Adipose tissue (tissue), 3 donors: ENCODE data around the gene LRRN1. TPM values are rescaled to one million over a fixed set of nuclear protein-coding genes. Genes with fewer than 3 reads are reported as not detected.
"Not testable (repeated sequence)": the region's sequence is repeated elsewhere in the genome, so short reads cannot be mapped to it uniquely, and the experiment has no call there.

Experiments
- H3K27ac ChIP-seq: one replicate; pipeline ENCODE4 v1.5.1; 2013; ENCODE audit warnings: low read depth, low read length
- WGBS, 3 donors: extraction: QIAGEN DNeasy Blood & Tissue Kit; methylation state at CpG; one replicate each; pipeline ENCODE4 v1.1.7; 2013; 5-methylcytosine and 5-hydroxymethylcytosine counted together
- polyA plus RNA-seq, 3 donors: library from polyadenylated mRNA; stranded (reverse); fragments of 200-250 nt; gene quantifications; one replicate each; pipeline ENCODE4 v1.2.3, GENCODE V29; 2013
- donor health status: healthy with polysubstance abuse.
- donor health status: Bipolar disorder and iron deficiency.
- donor health status: healthy.

LRRN1 gene
- polyA plus RNA-seq, 3 donors, result 0.40 to 1.6 TPM; not detected in 1

GRCh38 chr3:3802046-3802445 lies 2.8 kb downstream of the LRRN1 start:
- WGBS, 3 donors, result 86 to 88% (median 86%) methylated on average over 13 of the region's 13 CpGs
- H3K27ac ChIP-seq, result no peak overlapping the region

DNA sequence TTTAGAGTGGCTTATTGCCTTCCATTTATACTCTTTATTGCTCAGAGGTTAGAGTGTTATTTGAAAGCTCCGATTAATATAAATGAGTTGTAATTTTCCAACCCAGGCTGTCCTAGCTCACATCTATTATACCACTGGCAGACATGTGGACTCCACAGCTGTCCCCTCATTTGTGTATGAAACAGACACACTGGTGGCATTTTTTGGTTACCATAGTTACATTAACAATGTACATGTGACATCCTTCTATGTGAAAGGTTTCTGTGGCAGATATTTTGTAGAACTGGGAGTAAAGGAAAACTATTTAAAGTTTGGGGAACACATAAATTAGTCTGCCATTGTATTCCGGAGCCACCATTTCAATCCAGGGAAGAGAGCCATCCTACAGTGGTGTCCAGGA lies 5.3 kb downstream of the LRRN1 start:
- no peak overlapping the region for H3K27ac ChIP-seq
- 89 to 98% (median 93%) methylated on average over 2 of the region's 2 CpGs for WGBS, 3 donors

DNA sequence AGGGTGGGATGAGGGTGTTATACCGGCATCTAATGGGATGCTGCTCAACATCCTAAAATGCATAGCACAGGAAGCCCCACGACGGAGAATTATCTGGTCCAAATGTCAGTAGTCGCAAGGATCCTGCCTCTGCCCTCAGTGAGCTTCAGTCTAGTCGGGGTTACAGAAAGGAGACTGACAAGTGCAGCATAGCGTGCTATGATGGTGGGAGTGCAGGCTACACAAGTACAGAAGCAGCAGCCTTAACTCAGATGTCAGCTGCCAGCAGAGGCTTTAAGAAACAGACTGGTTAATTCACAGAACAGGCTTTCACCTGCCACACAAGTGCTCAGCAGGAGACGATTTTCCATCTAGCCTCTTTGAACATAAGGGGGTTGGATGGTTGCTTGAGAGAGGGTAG lies 6.9 kb downstream of the LRRN1 start:
- 86 to 93% (median 93%) methylated on average over 7 of the region's 7 CpGs for WGBS, 3 donors
- no peak overlapping the region for H3K27ac ChIP-seq

- WGBS, 3 donors, result 87 to 95% (median 93%) methylated on average over 6 of the region's 6 CpGs
- H3K27ac ChIP-seq, result no peak overlapping the region
Observed at GRCh38 chr3:3806856-3807255, 7.6 kb downstream of the LRRN1 start.

- WGBS, 3 donors, result 81 to 94% (median 92%) methylated on average over 5 of the region's 5 CpGs
- H3K27ac ChIP-seq, result no peak overlapping the region
Observed at GRCh38 chr3:3813013-3813412, 13.8 kb downstream of the LRRN1 start.

- no peak overlapping the region for H3K27ac ChIP-seq
- WGBS, 3 donors, result 94 to 100% (median 100%) methylated on average over 1 of the region's 1 CpG
Observed at GRCh38 chr3:3815206-3815605, 16.0 kb downstream of the LRRN1 start.

GRCh38 chr3:3816034-3816433 lies 16.8 kb downstream of the LRRN1 start:
- no peak overlapping the region for H3K27ac ChIP-seq
- 86 to 96% (median 91%) methylated on average over 1 of the region's 1 CpG for WGBS, 3 donors

DNA sequence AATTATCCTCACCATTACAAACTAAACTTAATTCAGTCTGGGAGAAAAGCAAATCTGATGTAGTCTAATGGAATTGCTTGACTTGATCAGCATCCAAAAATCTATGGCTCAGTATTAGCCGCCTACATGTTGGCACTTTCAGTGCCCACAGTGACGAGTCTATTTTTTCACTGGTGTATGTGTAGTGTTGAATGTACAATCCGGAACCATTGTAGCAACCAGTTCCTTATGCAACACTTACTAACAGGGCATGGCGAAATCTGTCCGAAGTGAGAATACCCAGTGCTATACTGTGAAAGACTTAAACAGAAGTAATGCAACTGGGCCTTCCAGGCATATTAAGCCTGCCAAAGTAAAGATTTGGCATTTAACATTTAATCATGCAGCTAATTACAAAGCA lies 18.6 kb downstream of the LRRN1 start:
- H3K27ac ChIP-seq, result no peak overlapping the region
- WGBS, 3 donors, result 66 to 92% (median 72%) methylated on average over 5 of the region's 5 CpGs

DNA sequence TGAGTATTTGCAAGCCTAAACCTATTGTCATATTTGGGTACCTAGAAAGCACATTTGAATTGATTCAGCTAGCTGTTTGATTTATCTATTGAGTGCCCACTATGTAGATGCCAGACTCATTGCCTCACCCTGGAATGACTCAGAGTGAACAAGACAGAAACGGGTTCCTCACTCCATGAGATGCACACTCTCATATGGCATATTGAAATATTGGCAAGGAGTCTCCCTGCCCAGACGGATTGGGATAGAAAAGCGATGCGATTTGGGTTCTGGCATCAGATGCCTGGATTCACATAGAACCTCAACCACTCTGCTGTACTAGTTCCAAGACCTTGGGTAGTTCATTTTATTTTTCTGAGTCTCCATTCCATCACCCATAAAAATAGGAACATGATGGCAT lies 22.5 kb downstream of the LRRN1 start:
- no peak overlapping the region for H3K27ac ChIP-seq
- 88 to 93% (median 91%) methylated on average over 4 of the region's 4 CpGs for WGBS, 3 donors

- no peak overlapping the region for H3K27ac ChIP-seq
- 75 to 83% (median 78%) methylated on average over 3 of the region's 3 CpGs for WGBS, 3 donors
Observed at GRCh38 chr3:3825035-3825434, 25.8 kb downstream of the LRRN1 start.

DNA sequence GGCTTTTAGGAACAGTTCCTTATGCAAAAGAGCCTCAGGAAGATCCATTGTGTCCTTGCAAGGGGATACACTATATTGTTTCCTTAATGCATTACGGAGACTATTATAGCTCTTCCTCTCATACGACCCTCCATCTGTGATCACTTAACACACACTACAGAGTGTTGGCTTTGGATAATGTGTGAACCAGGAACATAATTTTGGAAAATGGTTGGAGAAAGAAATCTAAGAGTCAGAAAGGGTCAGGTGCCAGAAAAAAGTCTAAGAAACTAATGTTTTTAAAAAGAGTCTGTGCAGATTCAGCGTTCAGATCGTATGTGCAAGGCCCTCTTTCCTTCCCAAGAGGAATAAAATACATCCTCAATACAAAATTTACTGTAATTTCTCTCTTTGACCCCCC lies 27.3 kb downstream of the LRRN1 start:
- WGBS, 3 donors, result 76 to 87% (median 85%) methylated on average over 4 of the region's 4 CpGs
- H3K27ac ChIP-seq, result no peak overlapping the region

DNA sequence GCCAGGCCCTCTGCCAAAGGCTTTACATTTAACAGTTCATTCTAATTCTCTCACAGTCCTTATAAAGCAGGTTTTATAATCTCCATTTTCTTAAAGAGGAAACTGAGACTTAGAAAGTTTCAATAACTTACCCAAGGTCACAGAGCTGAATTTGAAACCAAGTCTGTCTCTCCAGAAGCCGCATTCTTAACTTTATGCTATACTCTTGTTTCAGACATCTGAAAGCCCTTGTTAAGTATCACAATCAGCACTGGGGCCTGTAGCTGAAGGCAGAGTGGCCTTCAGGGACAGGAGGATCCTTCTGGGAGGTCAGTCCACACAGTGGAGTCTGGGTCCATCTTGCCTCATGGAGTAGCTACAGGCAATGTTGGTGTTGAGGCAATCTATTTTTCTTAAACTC lies 27.9 kb downstream of the LRRN1 start:
- WGBS, 3 donors, result 93 to 97% (median 97%) methylated on average over 1 of the region's 1 CpG
- H3K27ac ChIP-seq, result no peak overlapping the region

DNA sequence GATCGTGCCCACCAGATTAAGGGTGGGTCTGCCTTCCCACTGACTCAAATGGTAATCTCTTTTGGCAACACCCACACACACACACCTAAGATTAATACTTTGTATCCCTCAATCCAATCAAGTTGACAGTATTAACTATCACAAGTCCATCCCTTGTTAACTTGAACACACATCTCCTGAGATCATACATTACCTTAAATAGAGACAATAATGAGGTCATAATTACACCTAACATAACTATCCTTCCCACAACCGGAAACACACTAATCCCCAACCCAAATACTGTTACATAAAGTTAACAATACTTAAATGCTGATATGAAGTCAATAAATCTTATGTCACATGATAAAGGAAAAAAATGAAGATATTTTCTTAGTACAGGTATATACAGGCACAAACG lies 29.2 kb downstream of the LRRN1 start:
- H3K27ac ChIP-seq, result not testable (repeated sequence)
- 86 to 89% (median 89%) methylated on average over 3 of the region's 3 CpGs for WGBS, 3 donors

DNA sequence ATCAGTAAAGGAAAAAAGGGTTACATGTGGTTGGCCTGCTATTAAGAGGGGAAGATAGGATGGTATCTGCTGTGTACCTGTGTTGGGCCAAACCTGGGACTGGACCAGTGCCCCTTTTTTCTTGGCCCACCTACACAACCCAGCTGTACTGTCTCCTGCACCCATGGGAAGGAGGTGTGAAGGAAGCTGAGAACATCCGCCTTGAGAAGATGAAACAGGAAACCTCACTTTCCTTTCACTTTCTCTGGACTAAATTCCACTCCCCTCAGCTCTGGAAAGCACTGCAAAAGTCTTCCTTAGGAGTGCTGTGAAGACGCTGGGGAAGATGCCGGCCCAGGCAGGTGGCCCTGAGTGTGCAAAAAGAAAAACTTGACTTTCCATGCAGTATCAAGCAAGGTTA lies 37.6 kb downstream of the LRRN1 start:
- H3K27ac ChIP-seq, result no peak overlapping the region
- WGBS, 3 donors, result 79 to 88% (median 79%) methylated on average over 3 of the region's 3 CpGs

DNA sequence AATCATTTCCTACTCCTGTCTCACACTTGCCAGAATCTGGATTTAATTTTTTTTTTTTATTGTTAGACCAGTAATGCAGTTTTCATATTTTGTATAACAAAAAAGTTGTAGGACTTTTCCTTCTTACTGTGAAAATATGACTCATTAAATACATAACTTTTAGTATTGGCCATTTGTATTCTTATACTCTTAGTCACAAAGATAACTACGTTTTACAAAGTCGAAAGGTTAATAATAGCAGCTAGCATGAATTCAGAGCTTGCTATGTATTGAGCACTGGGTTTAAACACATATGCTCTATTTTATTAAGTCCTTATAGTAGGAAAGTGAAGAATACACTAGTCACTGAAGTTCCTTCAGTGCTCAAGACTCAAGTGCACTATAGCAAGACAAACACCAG lies 43.1 kb downstream of the LRRN1 start:
- no peak overlapping the region for H3K27ac ChIP-seq
- 82 to 89% (median 85%) methylated on average over 2 of the region's 2 CpGs for WGBS, 3 donors

DNA sequence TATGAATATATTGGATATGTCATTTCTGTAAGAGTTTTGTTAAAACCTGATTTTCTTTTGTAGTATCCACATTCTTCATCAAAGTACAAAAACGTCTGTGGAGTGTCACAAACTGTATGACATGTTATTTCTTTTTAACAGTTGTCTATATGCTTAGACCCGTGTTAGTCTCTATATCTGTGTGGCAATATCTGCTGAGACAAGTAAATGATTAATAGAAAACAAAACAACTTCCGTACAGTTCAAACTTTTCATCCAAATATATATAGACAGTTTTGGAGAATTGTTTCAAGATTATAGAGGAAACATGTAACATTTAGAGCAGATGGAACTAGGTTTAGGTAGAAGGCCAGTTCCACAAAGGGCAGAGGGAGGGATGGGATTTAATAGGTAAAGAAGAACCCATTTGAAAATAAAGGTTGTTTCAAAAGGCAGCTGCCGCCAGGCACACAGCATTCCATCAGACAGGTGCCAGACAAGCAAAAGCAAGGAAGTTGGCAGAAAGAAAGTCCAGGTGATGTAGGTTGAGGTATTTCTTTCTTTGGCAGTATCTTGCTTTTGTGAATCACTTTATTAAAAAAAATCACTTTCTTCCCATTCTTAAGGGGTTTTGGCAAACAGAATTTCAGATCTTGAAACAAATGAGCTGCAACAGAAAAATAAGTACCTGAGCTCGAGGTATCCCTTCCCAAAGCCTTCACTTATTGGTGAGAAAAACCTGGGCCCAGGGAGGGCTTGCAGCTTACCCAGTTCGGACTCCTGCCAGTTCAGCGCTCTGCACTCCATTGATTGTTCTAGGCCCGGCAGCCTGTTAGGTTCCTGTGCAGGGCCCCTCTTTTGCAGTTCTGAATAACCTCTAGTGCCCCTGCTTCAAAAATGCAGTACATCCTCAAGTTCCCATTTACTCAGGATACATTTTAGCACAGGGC lies 49.0 kb downstream of the LRRN1 start:
- no peak overlapping the region for H3K27ac ChIP-seq
- WGBS, 3 donors, result 49 to 88% (median 78%) methylated on average over 8 of the region's 8 CpGs

- H3K27ac ChIP-seq, result no peak overlapping the region
- 85 to 87% (median 85%) methylated on average over 8 of the region's 8 CpGs for WGBS, 3 donors
Observed at GRCh38 chr3:3848923-3849275, 49.7 kb downstream of the LRRN1 start.

- 96 to 97% (median 97%) methylated on average over 4 of the region's 4 CpGs for WGBS, 3 donors
- H3K27ac ChIP-seq, result no peak overlapping the region
Observed at GRCh38 chr3:3851621-3852323, 52.5 kb downstream of the LRRN1 start.

GRCh38 chr3:3853544-3853943 lies 54.3 kb downstream of the LRRN1 start:
- WGBS, 3 donors, result 77 to 85% (median 78%) methylated on average over 1 of the region's 1 CpG
- no peak overlapping the region for H3K27ac ChIP-seq

GRCh38 chr3:3855056-3855455 lies 55.8 kb downstream of the LRRN1 start:
- no peak overlapping the region for H3K27ac ChIP-seq
